ENCODE results near the gene ABCA2. TPM values are rescaled to one million over a fixed set of nuclear protein-coding genes. Genes with fewer than 3 reads are reported as not detected.

ABCA2 gene
- total and polyA plus RNA-seq, 2 donors from 2014 or later: 39.2 to 72.1 TPM

- TF ChIP-seq CTCF (IDR thresholded peaks at IDR 0.05; ENCODE audit: borderline replicate concordance, extremely low read depth, insufficient read depth): no peak
- peaks cover 11% of the 10 kb centered on the region for H3K27me3 ChIP-seq (ENCODE audit: control insufficient read depth, insufficient read depth, low read length)
- H3K9me3 ChIP-seq (ENCODE audit: control insufficient read depth in 2 of 3, insufficient read depth in 1 of 3, low read length in 3 of 3): no peaks in the 10 kb centered on the region
- DNase-seq (no peak), FAIRE-seq (no peak)
- H3K4me3 ChIP-seq (ENCODE audit: low read length in 3 of 3): no peak overlapping the region
- no peak overlapping the region for H3K9ac ChIP-seq (ENCODE audit: low read length in 3 of 3)
- peaks cover 0 to 9% (median 0%) of the 10 kb centered on the region in 3 donors for H3K36me3 ChIP-seq (ENCODE audit: control insufficient read depth in 2 of 3, insufficient read depth in 3 of 3, low read length in 3 of 3)
- peaks cover 0 to 16% (median 4%) of the 10 kb centered on the region in 3 donors for H3K4me1 ChIP-seq (ENCODE audit: control insufficient read depth in 2 of 3, insufficient read depth in 2 of 3, low read depth in 1 of 3, low read length in 3 of 3)
- no peak overlapping the region for H3K27ac ChIP-seq (ENCODE audit: low read depth in 2 of 2, low read length in 2 of 2)
- intact Hi-C loops (cut with DNase I): no loop called here
These were observed 47.3 kb upstream of the ABCA2 start for GRCh38 chr9:137075275-137075775.

- H3K4me3 ChIP-seq (ENCODE audit: low read length in 3 of 3): no peak overlapping the region
- H3K27ac ChIP-seq (ENCODE audit: low read depth in 2 of 2, low read length in 2 of 2): no peak overlapping the region
- no peak overlapping the region for H3K9ac ChIP-seq (ENCODE audit: low read length in 3 of 3)
- DNase-seq: peak in 2 of 5 donors; percentile 52 to 73
- FAIRE-seq: no peak
- TF ChIP-seq CTCF (IDR thresholded peaks at IDR 0.05; ENCODE audit: borderline replicate concordance, extremely low read depth, insufficient read depth): no peak
- peaks cover 0 to 7% (median 0%) of the 10 kb centered on the region in 3 donors for H3K36me3 ChIP-seq (ENCODE audit: control insufficient read depth in 2 of 3, insufficient read depth in 3 of 3, low read length in 3 of 3)
- H3K4me1 ChIP-seq (ENCODE audit: control insufficient read depth in 2 of 3, insufficient read depth in 2 of 3, low read depth in 1 of 3, low read length in 3 of 3): peaks cover 0 to 16% (median 4%) of the 10 kb centered on the region in 3 donors
- peaks cover 7% of the 10 kb centered on the region for H3K27me3 ChIP-seq (ENCODE audit: control insufficient read depth, insufficient read depth, low read length)
- intact Hi-C loops (cut with DNase I): no loop called here
- no peaks in the 10 kb centered on the region for H3K9me3 ChIP-seq (ENCODE audit: control insufficient read depth in 2 of 3, insufficient read depth in 1 of 3, low read length in 3 of 3)
These were observed 46.7 kb upstream of the ABCA2 start for GRCh38 chr9:137074657-137075274.

GRCh38 chr9:137073992-137074399, 46.0 kb upstream of the ABCA2 start:
- Histone ChIP-seq H3K27me3 (ENCODE audit: control insufficient read depth, insufficient read depth, low read length) (no peaks in the 10 kb centered on the region), H3K4me1 (ENCODE audit: control insufficient read depth in 2 of 3, insufficient read depth in 2 of 3, low read depth in 1 of 3, low read length in 3 of 3) (peaks cover 0 to 16% (median 4%) of the 10 kb centered on the region in 3 donors), H3K9me3 (ENCODE audit: control insufficient read depth in 2 of 3, insufficient read depth in 1 of 3, low read length in 3 of 3) (no peaks in the 10 kb centered on the region), H3K27ac (ENCODE audit: low read depth in 2 of 2, low read length in 2 of 2) (no peak overlapping the region), H3K4me3 (ENCODE audit: low read length in 3 of 3) (no peak overlapping the region), H3K9ac (ENCODE audit: low read length in 3 of 3) (no peak overlapping the region), H3K36me3 (ENCODE audit: control insufficient read depth in 2 of 3, insufficient read depth in 3 of 3, low read length in 3 of 3) (no peaks in the 10 kb centered on the region)
- FAIRE-seq (no peak), DNase-seq (peak in 1 of 5 donors; percentile 38)
- no peak for TF ChIP-seq CTCF (IDR thresholded peaks at IDR 0.05; ENCODE audit: borderline replicate concordance, extremely low read depth, insufficient read depth)
- intact Hi-C loops (cut with DNase I): no loop called here

Data from kidney (tissue), 14 donors.